Stimulated activated CD8-positive, alpha-beta memory T cell treated with anti-CD3 and anti-CD28 coated beads, Interleukin-4, amount 100 ng/mL, for 48 hours (primary cell): ENCODE results near the gene ATP1A1.

ENCODE experiments used
- DNase-seq: peaks from one replicate; pipeline ENCODE4 v3.0.0-alpha.2; 2020

Gene ATP1A1

DNA sequence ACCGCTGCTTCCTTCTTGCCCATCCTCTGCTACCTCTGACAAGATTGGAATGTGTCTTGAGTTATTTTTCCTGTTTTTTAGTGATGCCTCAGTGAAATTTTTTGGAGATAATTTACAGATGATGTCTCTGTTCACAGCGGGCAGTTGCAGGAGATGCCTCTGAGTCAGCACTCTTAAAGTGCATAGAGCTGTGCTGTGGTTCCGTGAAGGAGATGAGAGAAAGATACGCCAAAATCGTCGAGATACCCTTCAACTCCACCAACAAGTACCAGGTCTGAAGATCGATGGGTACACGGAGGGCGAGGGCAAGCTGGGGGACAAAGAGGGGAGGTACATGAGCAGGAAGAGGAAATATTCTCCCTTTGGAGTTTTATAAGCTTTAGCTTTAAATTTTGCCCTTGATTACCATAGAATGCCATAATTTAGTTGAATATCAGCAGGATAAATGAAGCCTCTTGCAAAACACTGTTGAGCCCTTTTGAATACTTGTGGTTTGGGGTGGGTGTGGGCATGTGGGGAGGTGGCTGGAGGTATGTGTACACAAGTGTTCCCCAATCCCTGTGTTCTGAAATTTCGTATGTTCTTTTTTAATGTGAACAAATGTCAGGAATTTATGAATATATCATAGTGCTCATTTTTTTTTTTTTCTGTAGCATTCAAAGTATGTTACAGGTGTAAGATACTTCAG lies 19.8 kb downstream of the ATP1A1 start:
- no peak for DNase-seq

DNA sequence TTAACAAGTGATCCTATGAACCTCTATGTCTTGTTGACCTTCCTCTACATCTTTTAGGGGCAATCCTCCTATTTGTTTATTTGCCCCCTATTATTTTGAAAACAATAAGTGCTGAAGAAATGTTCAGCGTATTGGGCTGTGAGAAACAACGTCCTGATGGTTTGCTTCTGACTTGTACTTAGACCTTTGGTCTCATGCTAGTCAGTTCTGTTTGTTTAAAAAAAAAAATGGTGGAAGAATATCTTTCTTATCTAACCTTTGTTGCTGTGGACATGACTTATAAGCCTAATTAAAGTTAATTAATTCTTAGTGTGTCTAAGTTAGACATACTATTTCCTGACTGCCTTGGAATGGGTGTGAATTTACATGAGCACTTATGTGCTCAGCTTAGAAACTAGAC lies 20.7 kb downstream of the ATP1A1 start:
- DNase-seq, result no peak

- DNase-seq, result no peak
Measured at GRCh38 chr1:116394270-116394669, 21.2 kb downstream of the ATP1A1 start.

DNA sequence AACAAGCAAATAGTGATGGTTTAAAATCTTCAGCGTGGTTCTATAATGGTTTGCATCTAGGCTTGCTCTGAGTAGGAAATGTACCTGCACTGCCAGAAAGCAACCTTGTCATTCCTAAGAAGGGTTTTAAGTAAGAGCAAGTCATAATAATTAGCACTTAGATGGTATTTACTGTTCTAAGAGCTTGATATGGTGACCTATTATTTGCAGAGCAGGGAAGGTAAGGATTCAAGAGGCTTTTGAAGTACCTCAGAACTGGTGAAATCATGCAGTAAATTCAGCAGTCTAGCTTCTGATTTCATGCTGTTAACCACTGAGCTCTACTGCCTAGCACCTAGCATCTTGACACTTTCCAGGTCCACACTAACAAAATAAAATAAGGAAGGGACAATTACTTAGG lies 23.7 kb downstream of the ATP1A1 start:
- no peak for DNase-seq

GRCh38 chr1:116397728-116398127 lies 24.7 kb downstream of the ATP1A1 start:
- DNase-seq, result no peak

GRCh38 chr1:116400780-116401179 lies 27.7 kb downstream of the ATP1A1 start:
- no peak for DNase-seq

GRCh38 chr1:116401646-116402176 lies 28.7 kb downstream of the ATP1A1 start:
- no peak for DNase-seq

DNA sequence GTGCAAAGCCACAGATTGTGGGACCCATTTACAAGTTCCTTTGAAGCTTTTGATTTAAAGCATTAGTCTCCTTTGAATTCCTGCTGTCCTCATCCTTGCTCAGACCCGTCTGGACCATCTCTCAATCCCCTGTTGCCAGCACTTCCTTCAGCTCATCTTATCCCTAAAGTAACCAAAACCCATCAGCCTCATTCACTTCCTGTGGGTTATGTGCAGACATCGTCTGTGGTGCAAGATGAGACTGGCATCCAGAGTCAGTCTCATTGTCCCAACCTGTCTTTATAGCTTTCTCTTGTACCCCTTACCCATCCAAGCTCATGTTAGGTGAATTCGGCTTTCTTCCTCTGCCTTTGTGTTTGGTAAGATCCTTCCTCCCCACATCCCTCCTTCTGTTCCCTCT lies 29.3 kb downstream of the ATP1A1 start:
- DNase-seq, result no peak

DNA sequence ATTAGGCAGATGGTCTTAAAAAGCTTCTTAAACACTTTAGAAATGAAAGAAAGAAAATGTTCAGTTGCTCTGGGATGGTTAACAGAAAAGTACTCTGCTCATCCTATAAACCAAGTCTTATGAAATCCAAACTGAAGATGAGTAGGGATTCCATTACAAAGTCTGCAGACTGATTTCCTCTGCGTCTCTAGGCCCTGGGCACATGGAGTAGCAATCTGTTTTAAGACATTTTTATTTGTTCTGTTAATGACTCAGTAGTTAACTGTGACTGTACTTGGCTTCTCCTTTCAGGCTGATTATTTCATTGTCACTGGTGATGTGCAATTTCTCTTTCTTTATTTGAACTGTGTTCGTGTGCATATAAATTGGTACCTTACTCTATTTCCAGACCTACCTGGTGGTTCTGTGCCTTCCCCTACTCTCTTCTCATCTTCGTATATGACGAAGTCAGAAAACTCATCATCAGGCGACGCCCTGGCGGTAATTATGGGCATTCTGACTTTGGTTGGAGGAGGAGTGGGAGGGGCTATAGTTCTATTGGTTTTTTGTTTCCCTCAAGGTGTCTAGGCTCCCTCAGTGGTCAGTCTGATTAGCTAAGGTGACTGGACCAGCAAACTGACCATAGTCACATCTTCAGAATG lies 30.6 kb downstream of the ATP1A1 start:
- DNase-seq, result no peak

- no peak for DNase-seq
Measured at GRCh38 chr1:116404699-116405098, 31.7 kb downstream of the ATP1A1 start.

DNA sequence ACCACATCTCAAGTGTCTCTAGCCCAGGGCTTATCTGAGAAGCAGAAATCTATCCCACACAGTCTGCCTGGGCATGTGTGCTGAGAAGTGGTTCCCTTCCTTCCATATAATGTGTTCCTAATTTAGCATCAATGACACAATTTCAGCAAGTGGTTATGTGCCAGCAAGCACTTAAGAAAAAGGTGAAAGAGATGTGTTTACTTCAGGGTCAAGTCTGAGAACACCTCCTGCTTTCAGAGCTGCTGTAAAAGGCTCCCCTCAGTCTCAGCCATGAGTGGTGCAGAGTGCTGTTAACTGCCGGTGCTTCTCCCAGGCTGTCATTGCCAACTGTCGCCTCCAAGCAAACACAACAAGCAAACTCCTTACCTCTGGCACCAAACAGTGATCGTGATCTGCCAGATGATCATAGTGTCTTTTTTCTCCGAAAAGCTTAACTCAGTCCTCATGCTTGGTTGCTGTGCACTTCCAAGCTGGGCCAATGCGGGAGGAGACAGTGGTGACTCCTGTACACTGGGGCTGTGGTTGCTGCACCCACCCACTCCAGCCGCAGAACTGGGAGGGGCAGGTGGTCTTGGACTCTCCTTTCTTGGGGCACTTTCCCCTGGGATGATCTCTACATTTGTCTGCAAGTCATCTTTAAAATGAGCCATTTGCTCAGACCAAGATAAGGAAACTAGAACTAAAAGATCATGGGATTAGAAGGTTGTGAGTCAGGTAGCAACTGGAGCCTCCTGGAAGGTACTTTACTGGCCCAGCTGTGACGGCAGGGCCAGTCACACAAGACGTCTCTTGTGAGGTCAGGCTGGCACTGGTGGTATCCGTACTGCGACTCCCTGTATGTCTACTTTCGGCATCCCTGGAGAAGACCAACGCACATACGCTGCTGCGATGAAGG lies 32.4 kb downstream of the ATP1A1 start:
- no peak for DNase-seq

- DNase-seq, result no peak
Measured at GRCh38 chr1:116407033-116407432, 34.0 kb downstream of the ATP1A1 start.

- no peak for DNase-seq
Measured at GRCh38 chr1:116408193-116408592, 35.1 kb downstream of the ATP1A1 start.

- DNase-seq, result no peak
Measured at GRCh38 chr1:116408803-116409720, 36.0 kb downstream of the ATP1A1 start.

DNA sequence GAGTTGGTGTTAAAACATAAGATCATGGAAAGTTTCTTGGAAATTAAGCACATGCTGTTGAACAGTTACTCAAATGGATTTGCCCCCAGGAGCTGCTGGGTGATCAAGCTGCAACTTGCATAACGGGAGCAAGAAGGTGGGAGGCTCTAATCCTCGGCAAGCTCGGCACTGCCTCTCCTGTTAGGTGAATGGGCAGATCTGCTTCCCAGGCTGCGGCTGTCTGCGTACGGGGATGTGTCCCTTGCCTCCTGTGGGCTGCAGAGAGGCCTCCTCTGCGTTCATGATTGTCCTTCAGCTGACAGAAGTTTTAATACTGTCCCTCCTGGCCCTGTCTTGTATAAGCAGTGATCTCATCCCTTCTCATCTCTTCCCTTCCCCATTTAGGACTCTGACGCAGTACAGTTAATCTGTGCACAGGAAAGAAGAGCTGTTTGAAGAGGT lies 36.7 kb downstream of the ATP1A1 start:
- no peak for DNase-seq

DNA sequence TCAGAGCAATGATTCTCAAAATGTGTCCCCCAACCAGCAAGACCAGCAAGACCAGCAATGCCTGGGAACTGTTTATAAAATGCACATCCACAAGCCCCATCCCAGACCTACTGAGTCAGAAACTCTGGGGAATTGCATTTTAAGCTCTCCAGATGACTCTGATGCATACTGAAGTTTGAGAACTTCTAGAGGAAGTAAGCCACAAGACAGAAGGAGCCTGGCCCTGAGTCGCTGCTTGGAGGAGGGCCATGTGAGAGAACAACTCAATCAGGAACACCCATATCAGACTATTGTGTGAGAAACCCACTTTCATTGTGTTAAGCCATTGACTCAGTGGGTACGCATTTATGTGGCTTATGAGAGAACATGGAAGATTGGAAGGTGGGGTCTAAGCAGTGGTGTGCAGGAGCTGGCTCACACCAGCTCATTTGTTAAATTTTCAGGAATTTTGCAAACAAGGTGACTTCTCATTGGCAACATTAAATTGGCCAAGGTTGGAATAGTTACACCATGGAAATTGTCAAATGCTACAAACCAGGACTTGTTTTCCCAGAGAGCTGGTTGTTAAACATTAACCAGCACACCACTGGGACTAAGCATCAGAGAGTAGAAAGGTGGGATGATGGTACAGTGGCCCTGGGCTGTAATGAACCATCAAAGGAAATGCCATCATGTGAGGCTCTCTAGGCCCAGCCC lies 38.9 kb downstream of the ATP1A1 start:
- no peak for DNase-seq

DNA sequence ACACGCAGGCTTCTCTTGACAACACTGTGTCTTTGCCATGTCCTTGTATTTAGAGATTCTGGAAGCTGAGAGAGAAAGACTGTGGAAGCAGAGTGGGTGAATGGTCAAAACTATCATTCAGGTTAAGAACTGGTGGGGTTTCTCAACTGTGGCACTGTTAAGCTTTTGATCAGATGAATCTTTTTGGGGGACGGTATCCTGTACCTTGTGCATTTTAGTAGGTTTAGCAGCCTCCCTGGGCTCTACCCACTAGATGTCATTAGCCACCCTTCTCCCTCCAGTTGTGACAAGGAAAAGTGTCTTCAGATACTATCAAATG lies 39.4 kb downstream of the ATP1A1 start:
- DNase-seq, result no peak

DNA sequence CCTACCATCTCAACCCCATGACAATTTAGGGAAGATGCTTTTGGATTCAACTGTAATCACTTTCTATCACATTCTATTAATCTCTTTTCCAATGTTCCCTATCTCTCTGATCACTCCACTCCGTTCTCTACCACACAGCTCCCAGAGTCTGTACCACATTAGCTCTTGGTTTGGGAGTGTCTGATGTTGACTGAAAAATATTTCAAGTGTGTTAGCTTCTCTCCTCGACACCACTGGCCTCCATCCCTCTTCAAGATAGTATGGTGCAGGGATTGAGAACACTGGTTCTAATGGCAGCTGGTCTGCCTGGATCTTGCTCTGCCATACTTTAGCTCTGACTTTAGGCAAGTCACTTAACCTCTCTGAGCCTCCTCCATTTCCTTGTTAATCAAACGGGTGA lies 39.9 kb downstream of the ATP1A1 start:
- DNase-seq, result no peak

GRCh38 chr1:116413414-116413813 lies 40.4 kb downstream of the ATP1A1 start:
- no peak for DNase-seq

GRCh38 chr1:116414364-116414763 lies 41.3 kb downstream of the ATP1A1 start:
- no peak for DNase-seq

GRCh38 chr1:116415200-116415698 lies 42.2 kb downstream of the ATP1A1 start:
- no peak for DNase-seq
